HG02678 (cell line): ENCODE measurements around the gene LRMDA.
"Not testable (repeated sequence)": the region's sequence is repeated elsewhere in the genome, so short reads cannot be mapped to it uniquely, and the experiment has no call there.

Experiments used
- ATAC-seq: cut with Tn5 transposase; IDR thresholded peaks from one replicate; pipeline ENCODE4 v1.9.1; 2021; ENCODE audit warnings: mild to moderate bottlenecking, moderate library complexity; ENCODE audit not compliant: unreplicated experiment

The LRMDA gene

GRCh38 chr10:75502389-75502788 is 71.0 kb downstream of the LRMDA start:
- no peak for ATAC-seq

DNA sequence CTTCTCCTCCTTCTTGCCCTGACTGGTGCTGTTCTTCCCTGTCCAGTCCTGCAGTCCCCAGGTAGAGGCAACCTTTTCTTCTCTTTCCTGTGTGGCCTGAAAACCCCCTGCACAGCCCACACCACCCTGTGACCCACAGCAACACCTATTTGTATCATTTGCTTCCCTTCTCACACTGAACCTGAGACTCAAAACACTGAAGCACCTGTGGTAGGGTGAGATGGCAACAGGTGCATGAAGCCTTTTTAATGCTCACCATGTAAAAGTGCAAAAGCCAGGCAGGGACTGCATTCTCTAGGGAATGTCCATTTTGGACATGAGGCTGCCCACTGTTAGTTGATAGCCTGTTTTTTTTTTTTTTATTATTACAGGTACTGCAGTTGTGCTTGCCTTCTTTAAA is 71.4 kb downstream of the LRMDA start:
- ATAC-seq = no peak

DNA sequence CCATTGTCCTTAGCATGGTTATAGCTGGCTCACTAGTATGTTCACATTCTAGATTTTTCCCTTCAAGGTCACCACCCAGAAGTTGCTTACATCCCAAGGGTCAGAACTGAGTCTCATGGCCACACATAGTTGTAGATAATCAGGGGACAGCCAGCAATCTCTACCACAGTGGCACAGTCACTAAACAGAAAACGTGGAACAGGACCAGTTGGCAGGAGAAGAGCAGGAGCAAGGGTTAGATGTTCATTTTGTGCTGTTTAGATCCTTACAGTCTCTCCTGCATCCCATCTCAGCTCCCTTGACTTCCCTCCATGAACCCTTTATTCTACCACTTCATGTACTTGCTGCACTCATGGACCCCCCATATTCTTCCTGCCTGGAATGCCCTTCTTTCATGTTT is 73.9 kb downstream of the LRMDA start:
- no peak for ATAC-seq

- peak; percentile 82 for ATAC-seq
These were observed 74.5 kb downstream of the LRMDA start for GRCh38 chr10:75505840-75506506.

DNA sequence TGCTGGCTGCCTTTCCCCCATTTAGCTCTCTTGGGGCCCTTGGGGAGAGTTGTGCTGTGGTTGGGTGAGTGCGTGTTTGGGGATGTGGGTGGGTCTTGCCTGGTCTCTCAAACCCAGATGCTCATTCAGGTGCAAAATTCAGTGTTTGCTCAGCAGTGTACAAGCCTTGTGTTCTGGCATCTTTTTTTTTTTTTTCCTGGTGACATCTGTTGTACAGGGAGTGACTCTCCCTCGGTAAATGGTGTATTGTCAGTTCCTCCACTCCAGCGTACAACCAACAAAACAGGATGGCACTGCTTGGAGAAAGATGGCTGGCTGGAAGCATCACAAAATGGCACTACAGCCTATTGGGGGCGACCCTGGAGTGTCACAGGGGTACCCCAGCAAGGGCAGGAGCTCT is 75.5 kb downstream of the LRMDA start:
- ATAC-seq = no peak

GRCh38 chr10:75507469-75507868 is 76.0 kb downstream of the LRMDA start:
- ATAC-seq = no peak

GRCh38 chr10:75508239-75508813 is 76.9 kb downstream of the LRMDA start:
- no peak for ATAC-seq

GRCh38 chr10:75508814-75509306 is 77.4 kb downstream of the LRMDA start:
- no peak for ATAC-seq

DNA sequence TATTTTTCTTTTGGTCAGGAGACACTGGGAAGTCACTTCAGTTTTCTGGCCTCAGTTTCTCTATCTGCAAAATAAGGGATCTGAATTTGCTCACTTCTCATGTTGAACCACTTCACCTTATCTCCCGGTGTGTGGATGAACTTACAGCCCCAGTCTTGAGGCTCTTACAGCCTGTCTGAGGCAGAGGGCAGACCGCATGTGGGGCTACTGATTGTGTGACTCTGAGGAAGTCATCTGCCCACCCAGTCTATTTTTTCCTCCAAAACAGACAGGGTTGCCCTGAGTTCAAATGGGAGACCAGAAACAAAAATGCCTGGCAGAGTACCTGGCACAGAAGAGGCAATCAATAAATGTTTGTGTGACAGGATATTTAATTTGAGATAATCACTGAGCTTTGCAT is 78.3 kb downstream of the LRMDA start:
- ATAC-seq = no peak

DNA sequence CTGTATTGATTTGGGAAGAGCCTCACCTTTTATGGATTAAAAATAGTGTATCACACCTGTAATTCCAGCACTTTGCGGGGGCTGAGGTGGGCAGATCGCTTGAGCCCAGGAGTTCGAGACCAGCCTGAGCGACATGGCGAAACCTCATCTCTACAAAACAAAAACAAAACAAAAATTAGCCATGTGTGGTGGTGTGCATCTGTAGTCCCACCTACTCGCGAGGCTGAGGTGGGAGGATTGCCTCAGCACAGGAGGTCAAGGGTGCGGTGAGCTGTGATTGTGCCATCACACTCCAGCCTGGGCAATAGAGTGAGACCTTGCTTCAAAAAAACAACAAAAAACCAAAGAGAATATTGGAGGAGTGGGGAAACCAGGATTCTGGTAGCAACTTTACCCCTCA is 79.6 kb downstream of the LRMDA start:
- ATAC-seq = no peak

- no peak for ATAC-seq
These were observed 80.9 kb downstream of the LRMDA start for GRCh38 chr10:75512203-75512933.

GRCh38 chr10:75513292-75513885 is 82.0 kb downstream of the LRMDA start:
- no peak for ATAC-seq

GRCh38 chr10:75514830-75515229 is 83.4 kb downstream of the LRMDA start:
- ATAC-seq = no peak

- not testable (repeated sequence) for ATAC-seq
These were observed 84.7 kb downstream of the LRMDA start for GRCh38 chr10:75516154-75516553.

GRCh38 chr10:75519213-75519612 is 87.8 kb downstream of the LRMDA start:
- not testable (repeated sequence) for ATAC-seq

GRCh38 chr10:75521194-75521829 is 89.9 kb downstream of the LRMDA start:
- not testable (repeated sequence) for ATAC-seq

DNA sequence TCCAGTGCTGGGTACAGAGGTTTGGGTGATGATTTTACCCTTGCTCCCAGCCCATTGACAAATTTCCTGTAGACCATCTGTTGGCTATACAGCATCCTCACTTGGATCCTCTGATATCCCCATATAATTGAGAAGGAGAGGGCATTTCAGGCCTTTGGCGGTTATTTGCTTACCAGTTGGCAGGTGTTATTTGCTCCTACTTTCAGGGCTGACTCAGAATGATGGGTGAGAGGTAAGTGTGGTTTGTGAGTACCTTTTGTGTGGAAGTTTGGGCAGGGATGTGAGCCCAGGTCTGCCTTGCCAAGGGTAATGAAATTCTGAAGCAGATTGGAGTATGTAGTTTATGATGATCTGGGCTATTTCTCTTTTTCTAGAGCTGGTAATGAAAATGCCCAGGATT is 93.6 kb downstream of the LRMDA start:
- no peak for ATAC-seq

DNA sequence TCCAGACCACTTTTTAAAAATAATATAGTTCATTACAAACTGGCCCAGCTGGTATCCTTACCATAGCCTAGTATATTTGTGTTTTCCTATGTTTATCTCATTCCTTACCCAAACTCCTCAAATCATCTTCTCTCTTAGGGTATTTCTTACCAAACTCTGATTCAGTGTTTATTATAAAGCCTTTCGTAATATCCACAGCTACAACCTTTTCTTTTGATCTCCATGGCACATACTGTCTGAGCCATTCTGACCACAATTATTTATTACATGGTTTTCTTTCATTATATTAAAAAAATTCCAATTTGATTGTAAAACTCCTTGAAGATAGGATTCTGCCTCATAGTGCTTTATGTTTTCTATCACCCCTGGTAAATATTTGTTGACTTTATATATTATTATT is 94.2 kb downstream of the LRMDA start:
- no peak for ATAC-seq

DNA sequence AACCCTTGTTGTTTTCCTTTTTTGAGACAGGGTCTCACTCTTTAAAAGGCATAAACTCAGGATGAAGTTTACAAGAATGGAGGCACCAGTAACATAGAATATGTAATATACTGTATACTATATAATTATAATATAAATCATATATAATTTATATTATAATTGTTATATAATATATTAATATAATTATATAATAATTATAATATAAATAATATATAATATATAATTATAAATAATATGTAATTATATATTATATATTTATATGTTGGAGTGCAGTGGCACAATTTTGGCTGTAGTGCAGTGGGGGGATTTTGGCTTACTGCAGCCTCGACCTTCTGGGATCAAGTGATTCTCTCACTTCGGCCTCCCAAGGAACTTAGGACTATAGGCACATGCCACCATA is 96.1 kb downstream of the LRMDA start:
- ATAC-seq = no peak

DNA sequence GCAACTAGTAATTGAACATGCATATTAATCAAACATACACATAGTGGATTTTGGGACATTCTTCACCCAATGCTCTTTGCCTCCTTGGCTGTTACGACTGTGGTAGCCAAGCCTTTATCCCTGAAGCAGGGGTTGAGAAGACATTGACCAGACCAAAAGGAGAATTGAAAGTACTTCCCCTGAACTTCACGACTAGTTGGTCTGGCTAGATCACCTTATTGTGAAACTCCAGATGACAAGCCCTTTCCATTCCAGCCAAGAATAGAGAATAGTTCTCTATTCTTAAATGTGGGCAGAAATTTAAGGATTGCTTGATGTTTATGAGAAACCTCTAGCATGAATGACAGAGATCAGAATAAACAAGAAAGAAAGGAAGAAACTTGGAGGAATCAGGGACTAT is 97.0 kb downstream of the LRMDA start:
- ATAC-seq = no peak

- ATAC-seq = no peak
These were observed 98.9 kb downstream of the LRMDA start for GRCh38 chr10:75530299-75530698.
